ENCODE data around the gene TMEM131.
A peak's percentile ranks its signal among the peaks of the same experiment; 100 is the strongest.
"Not testable (repeated sequence)": the region's sequence is repeated elsewhere in the genome, so short reads cannot be mapped to it uniquely, and the experiment has no call there.

Gene TMEM131

GRCh38 chr2:97723156-97724072 lies 272.3 kb downstream of the TMEM131 start:
- DNase-seq (ENCODE audit: low spot score) = no peak

- DNase-seq (ENCODE audit: low spot score) = no peak
Observed at GRCh38 chr2:97722227-97722626, 273.5 kb downstream of the TMEM131 start.

- DNase-seq (ENCODE audit: low spot score) = no peak
Observed at GRCh38 chr2:97720746-97721145, 275.0 kb downstream of the TMEM131 start.

GRCh38 chr2:97719362-97720155 lies 276.2 kb downstream of the TMEM131 start:
- no peak for DNase-seq (ENCODE audit: low spot score)

GRCh38 chr2:97718942-97719341 lies 276.8 kb downstream of the TMEM131 start:
- DNase-seq (ENCODE audit: low spot score) = no peak

- DNase-seq (ENCODE audit: low spot score) = no peak
Observed at GRCh38 chr2:97718051-97718882, 277.5 kb downstream of the TMEM131 start.

GRCh38 chr2:97717613-97717995 lies 278.1 kb downstream of the TMEM131 start:
- no peak for DNase-seq (ENCODE audit: low spot score)

GRCh38 chr2:97716695-97717612 lies 278.8 kb downstream of the TMEM131 start:
- no peak for DNase-seq (ENCODE audit: low spot score)

GRCh38 chr2:97715951-97716694 lies 279.6 kb downstream of the TMEM131 start:
- no peak for DNase-seq (ENCODE audit: low spot score)

- DNase-seq (ENCODE audit: low spot score) = no peak
Observed at GRCh38 chr2:97714950-97715652, 280.6 kb downstream of the TMEM131 start.

GRCh38 chr2:97714084-97714949 lies 281.4 kb downstream of the TMEM131 start:
- DNase-seq (ENCODE audit: low spot score) = peak; percentile 21

- no peak for DNase-seq (ENCODE audit: low spot score)
Observed at GRCh38 chr2:97713296-97714083, 282.3 kb downstream of the TMEM131 start, which contains the start of gene ZAP70. Gene ZAP70 (plus strand): TSS chr2:97713576. CDS start chr2:97724037, 10,461 bp downstream.

- DNase-seq (ENCODE audit: low spot score) = no peak
Observed at GRCh38 chr2:97712693-97713295, 283.0 kb downstream of the TMEM131 start.

- not testable (repeated sequence) for DNase-seq (ENCODE audit: low spot score)
Observed at GRCh38 chr2:97712175-97712574, 283.6 kb downstream of the TMEM131 start.

GRCh38 chr2:97711394-97711711 lies 284.4 kb downstream of the TMEM131 start:
- no peak for DNase-seq (ENCODE audit: low spot score)

GRCh38 chr2:97708608-97709007 lies 287.1 kb downstream of the TMEM131 start:
- no peak for DNase-seq (ENCODE audit: low spot score)

- no peak for DNase-seq (ENCODE audit: low spot score)
Observed at GRCh38 chr2:97708048-97708380, 287.7 kb downstream of the TMEM131 start.
